ENCODE results near the gene RET.

Gene RET

GRCh38 chr10:43044961-43045621 is 31.8 kb upstream of the RET start:
- no peak for DNase-seq

DNA sequence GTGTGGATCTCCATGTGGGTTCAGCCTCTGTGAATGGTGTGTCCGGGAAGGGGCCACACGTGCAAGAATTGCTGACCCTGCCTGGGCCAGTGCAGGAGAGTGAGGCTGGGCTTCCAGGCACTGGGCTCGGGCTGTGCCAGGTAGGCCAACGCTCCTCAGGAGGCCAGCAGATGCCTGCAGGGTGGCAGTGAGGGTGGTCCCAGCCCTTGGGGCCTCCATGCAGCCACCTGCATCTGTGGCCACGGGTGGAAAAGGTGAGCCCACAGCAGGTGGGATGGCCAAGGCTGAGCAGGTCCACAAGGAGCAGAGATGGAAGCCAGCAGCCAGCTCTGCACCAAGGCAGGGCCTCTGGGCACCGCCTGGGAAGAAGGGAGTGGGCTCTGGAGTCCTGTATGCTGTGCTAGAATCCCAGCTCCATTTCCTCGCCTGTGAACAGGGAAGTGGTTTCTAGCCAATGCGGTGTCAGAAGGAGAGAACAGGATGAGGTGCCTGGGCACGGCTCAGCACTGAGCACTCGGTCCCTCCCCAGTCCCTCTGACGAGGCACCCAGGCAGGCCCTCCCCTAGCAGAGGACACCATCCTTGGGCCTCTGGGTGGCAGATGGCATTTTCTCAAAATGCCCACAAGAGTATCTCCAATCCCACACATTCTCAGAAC is 31.1 kb upstream of the RET start:
- DNase-seq, result no peak

DNA sequence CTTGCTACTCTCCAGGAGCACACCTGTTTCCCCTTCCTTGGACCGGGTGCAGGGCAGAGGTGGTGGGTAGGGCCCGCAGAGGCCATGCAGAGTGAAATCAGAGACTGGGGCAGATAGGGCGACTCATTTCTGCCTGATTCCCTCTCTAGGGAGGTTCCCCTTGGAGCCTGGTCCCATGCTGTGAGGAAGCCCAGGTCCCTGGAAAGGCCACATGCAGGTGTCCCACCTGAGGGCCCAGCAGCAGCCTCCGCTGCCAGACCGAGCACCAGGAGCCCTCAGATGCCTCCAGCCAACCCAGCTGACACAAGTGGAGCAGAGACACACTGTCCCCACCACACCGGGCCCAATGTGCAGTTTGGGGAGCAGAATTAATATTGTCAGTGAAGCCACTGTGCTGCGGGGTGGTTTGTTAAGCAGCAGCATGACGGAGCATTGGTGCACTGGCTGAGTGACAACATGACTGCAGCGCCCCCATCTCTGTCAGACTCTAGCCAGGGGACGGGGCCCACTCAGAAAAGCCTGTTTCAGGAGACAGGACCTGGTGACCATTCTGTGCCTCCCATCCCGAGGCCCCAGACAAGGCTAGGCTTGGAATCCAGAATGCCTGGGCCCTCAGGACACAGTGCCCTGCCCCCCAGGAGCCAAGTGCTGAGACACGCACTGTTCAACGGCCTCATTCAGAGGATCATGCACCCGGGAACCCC is 30.4 kb upstream of the RET start:
- no peak for DNase-seq

GRCh38 chr10:43047288-43047970 is 29.4 kb upstream of the RET start:
- DNase-seq, result no peak

- DNase-seq, result no peak
Observed at GRCh38 chr10:43048301-43049051, 28.4 kb upstream of the RET start.

- no peak for DNase-seq
Observed at GRCh38 chr10:43049081-43049551, 27.8 kb upstream of the RET start.

GRCh38 chr10:43050011-43050410 is 26.9 kb upstream of the RET start:
- DNase-seq, result no peak

- no peak for DNase-seq
Observed at GRCh38 chr10:43053825-43054224, 23.0 kb upstream of the RET start.

GRCh38 chr10:43054593-43054992 is 22.3 kb upstream of the RET start:
- no peak for DNase-seq

DNA sequence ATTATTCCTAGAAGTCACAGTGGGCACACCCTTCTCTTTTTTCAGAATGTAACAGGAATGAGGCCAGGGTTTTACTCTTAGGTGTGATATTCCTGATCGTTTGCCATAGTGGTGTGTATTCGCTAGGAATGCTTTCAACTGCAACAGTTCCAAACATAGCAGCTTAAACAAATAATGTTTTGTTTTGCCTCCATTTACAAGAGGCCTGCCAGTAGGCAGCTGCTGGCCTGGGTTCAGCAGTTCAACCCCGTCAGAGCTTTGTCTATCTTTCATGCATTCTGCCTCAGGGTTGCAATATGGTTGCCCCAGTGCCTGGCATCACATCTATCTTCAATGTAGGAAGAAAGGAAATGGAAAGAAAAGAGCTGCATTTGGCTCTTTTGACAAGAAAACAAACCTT is 21.7 kb upstream of the RET start:
- no peak for DNase-seq

GRCh38 chr10:43055991-43056567 is 20.8 kb upstream of the RET start:
- DNase-seq, result no peak

GRCh38 chr10:43056568-43057011 is 20.3 kb upstream of the RET start:
- no peak for DNase-seq

- no peak for DNase-seq
Observed at GRCh38 chr10:43057231-43057711, 19.6 kb upstream of the RET start.

DNA sequence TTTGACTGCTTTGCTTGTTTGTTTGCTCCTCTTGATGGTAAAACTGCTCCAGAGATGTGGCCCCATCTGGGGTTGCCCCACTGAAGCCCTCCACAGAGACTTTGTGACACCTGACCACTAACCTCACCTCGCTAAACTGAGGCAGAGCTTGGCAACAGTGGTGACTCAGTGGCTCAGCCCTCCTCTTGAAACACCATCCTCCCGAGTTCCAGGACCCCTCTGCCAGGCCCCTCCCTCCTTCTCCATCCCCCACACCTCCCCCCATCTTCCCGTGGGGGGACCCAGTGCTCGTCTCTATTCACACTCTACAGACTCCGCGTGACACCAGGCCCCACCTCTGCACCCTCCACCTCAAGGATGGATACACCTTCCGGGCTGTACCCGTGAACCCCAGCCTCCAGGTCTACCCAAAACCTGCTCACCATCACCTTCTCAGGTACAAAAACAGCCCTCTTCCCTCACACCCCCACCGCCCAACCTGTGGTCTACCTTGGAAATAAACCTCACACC is 19.0 kb upstream of the RET start:
- no peak for DNase-seq

GRCh38 chr10:43058716-43059335 is 18.0 kb upstream of the RET start:
- DNase-seq, result no peak

DNA sequence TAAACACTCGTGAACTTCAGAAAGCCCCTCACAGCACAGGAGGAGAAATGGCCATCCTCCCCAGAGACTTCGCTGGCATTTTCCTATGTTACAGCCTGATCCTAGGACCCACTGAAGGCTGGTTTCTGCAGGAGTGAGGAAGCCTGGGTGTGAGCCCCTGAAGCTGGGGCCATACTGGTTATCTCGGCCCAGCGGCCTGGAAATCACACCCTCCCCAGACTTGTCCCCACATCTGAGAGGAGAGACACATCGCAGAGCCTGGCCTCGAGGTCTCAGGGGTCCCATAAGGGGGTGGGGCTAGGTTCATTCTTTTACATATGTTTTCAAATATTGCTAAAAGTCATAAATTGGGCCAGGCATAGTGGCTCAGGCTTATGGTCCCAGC is 17.5 kb upstream of the RET start:
- no peak for DNase-seq

- DNase-seq, result no peak
Observed at GRCh38 chr10:43059828-43060227, 17.0 kb upstream of the RET start.

DNA sequence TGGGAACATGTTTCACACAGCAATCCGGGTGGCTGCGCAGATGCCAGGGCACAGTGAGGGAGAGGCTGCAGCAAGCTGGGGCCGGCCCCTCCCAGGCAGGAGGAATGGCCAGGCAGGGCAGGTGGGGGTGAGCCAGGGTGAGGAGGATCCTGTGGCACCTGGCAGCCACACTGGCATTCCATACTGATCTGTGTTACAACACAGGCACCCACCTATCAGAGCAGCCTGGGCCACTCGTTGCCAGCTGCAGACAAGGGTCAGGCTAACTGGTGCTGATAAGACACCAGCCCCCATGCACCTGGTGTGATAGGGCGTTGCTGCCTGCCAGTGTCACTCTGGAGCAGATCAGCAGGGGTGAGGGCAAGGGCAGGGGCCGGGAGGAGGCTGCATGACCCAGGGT is 16.6 kb upstream of the RET start:
- DNase-seq, result no peak

DNA sequence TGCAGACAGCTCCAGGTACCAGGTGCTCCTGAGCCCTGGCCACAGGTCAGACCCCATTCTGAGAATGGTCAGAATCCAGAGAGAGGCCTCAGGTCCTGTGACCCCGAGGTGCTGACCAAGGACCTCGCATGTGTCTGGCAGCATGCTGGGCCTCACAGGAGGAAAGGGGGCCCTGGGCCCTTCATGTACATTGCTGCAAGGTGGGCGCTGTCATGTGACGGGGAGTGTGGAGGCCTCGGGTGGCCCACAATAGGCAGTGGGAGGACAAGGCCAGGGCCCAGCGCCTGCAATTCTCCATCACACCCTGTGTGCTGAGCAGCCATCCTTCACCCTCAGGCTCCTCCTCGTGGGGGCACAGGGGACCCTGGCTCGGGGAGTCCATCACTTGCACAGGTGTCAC is 15.5 kb upstream of the RET start:
- DNase-seq, result no peak

DNA sequence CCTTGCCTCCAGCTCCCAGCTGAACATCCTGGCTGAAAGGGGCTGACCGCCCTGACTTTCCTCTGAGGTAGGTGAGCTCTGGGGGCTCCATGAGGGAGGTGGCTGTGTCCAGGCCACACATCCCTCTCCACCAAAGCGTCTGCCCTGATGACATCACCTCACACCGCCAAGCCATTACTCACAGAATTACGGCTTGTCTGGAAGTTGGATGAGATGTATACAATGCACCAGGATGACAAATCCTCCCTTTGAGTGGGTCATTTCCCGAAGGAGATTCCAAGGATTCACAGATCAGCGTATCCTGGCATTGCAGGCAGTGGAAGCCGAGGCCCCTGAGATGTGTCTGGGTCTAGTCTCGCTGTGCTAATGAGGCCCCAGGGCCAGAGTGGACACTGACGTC is 15.1 kb upstream of the RET start:
- DNase-seq, result no peak

GRCh38 chr10:43062402-43063160 is 14.3 kb upstream of the RET start:
- no peak for DNase-seq

Data from NCI-H748 treated with DMSO at 0.1 percent for 48 hours (cell line).